Brain pericyte (primary cell): Measurements from ENCODE around the gene MDM4.

ENCODE experiments used
- DNase-seq: peaks from one replicate; pipeline ENCODE4 v3.0.0-alpha.2; 2012; ENCODE audit warnings: low read depth, low spot score

The MDM4 gene

GRCh38 chr1:204491655-204492054, 24.6 kb upstream of the MDM4 start:
- no peak for DNase-seq

- DNase-seq = no peak
Observed at GRCh38 chr1:204493145-204493983, 22.8 kb upstream of the MDM4 start.

- no peak for DNase-seq
Observed at GRCh38 chr1:204493984-204494280, 22.3 kb upstream of the MDM4 start.

- DNase-seq = no peak
Observed at GRCh38 chr1:204494281-204495077, 21.7 kb upstream of the MDM4 start, which contains the start of gene PIK3C2B. TSS of gene PIK3C2B (minus strand) at chr1:204494805. CDS start at chr1:204469802, 25,003 bp downstream.

GRCh38 chr1:204495078-204495753, 21.0 kb upstream of the MDM4 start:
- DNase-seq = no peak

GRCh38 chr1:204495777-204496176, 20.4 kb upstream of the MDM4 start:
- DNase-seq = no peak

- DNase-seq = no peak
Observed at GRCh38 chr1:204498981-204499380, 17.2 kb upstream of the MDM4 start.

GRCh38 chr1:204499511-204500468, 16.4 kb upstream of the MDM4 start:
- DNase-seq = no peak

- no peak for DNase-seq
Observed at GRCh38 chr1:204502241-204502640, 14.0 kb upstream of the MDM4 start.

- DNase-seq = no peak
Observed at GRCh38 chr1:204503122-204503912, 12.9 kb upstream of the MDM4 start.

- DNase-seq = no peak
Observed at GRCh38 chr1:204503913-204504519, 12.2 kb upstream of the MDM4 start.

- no peak for DNase-seq
Observed at GRCh38 chr1:204505674-204506200, 10.5 kb upstream of the MDM4 start.

GRCh38 chr1:204506201-204506968, 9.8 kb upstream of the MDM4 start:
- peak; percentile 68 for DNase-seq

- peak; percentile 83 for DNase-seq
Observed at GRCh38 chr1:204506969-204507316, 9.3 kb upstream of the MDM4 start.

- no peak for DNase-seq
Observed at GRCh38 chr1:204507317-204508105, 8.7 kb upstream of the MDM4 start.

GRCh38 chr1:204509186-204509635, 7.0 kb upstream of the MDM4 start:
- no peak for DNase-seq

- DNase-seq = no peak
Observed at GRCh38 chr1:204511366-204511765, 4.8 kb upstream of the MDM4 start.

- no peak for DNase-seq
Observed at GRCh38 chr1:204513117-204513716, 3.0 kb upstream of the MDM4 start.
